Large intestine (tissue), 3 donors: ENCODE results near the gene GALNT1. TPM values are rescaled to one million over a fixed set of nuclear protein-coding genes. Genes with fewer than 3 reads are reported as not detected.

Experiments used
- DNase-seq, 2 donors: peaks; one replicate each; pipeline versions ENCODE4 v3.0.0 to v3.0.0-alpha.2; 2013
- H3K27ac ChIP-seq: one replicate; pipeline ENCODE4 v1.5.1; 2013; ENCODE audit warnings: low read length
- H3K27me3 ChIP-seq: 2 replicates; pipeline ENCODE4 v1.6.1; 2013; ENCODE audit warnings: low read length; ENCODE audit not compliant: control insufficient read depth, insufficient read depth
- H3K36me3 ChIP-seq: 2 replicates; pipeline ENCODE4 v1.6.1; 2013; ENCODE audit warnings: low read length; ENCODE audit not compliant: control insufficient read depth, insufficient read depth
- H3K4me1 ChIP-seq: one replicate; pipeline ENCODE4 v1.6.1; 2013; ENCODE audit warnings: low read length; ENCODE audit not compliant: control insufficient read depth, insufficient read depth
- H3K4me3 ChIP-seq: one replicate; pipeline ENCODE4 v1.5.1; 2013; ENCODE audit warnings: low read length
- H3K9me3 ChIP-seq: one replicate; pipeline ENCODE4 v1.6.1; 2013; ENCODE audit warnings: mild to moderate bottlenecking, low read depth, low read length, moderate library complexity; ENCODE audit not compliant: control insufficient read depth
- WGBS: methylation state at CpG from one replicate; pipeline ENCODE4 v1.1.5; 2013; ENCODE audit warnings: low lambda C conversion rate; ENCODE audit not compliant: insufficient coverage; 5-methylcytosine and 5-hydroxymethylcytosine counted together
- polyA plus RNA-seq: library from polyadenylated mRNA; unstranded; fragments of 120-200 nt; gene quantifications from one replicate; pipeline ENCODE4 v1.2.1, GENCODE V29; 2013

The GALNT1 gene
- polyA plus RNA-seq, 1 donor, result 124 TPM

DNA sequence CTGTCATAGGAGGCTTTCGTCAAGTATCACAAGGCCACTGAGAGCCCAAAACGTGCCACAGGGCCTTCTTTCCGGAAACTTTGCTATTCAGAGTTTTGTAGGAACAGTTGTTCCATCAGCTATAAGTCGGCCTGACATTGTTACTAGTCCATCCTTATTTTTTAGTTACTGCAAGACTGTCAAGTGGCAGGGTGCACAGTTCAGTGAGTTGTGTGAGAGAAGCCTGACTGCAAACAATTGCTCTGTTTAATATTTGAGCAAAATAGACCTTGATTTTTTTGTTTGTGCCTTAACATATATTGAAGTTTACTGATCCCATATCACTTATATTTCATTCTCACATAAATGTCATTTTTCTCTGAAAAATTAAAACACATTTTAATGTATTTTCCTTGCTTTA, 110.1 kb downstream of the GALNT1 start:
- Histone ChIP-seq H3K27ac (no peak overlapping the region), H3K9me3 (no peaks in the 10 kb centered on the region), H3K27me3 (no peaks in the 10 kb centered on the region), H3K36me3 (peaks cover 44% of the 10 kb centered on the region), H3K4me1 (no peaks in the 10 kb centered on the region), H3K4me3 (no peak overlapping the region)
- no CpG with 5 or more reads among the region's 4 CpGs for WGBS
- DNase-seq, result no peak

DNA sequence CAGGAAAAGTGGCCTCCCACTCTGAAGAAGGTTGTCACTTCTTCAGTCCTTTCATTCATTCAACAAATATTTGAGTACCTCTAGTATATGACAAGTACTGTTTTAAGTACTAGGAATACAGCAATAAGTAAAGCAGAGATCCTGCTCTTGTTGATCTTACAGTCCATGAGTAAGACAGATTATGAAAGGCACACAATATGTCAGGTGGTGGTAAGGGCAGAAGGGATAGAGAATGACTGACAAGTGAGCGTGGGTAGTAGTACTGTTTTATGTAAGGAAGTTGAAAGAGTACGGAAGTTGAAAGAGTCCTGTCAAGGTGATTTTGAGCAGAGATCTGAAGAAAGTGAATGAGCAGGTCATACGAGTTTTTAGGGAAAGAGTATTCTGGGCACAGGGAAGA, 111.3 kb downstream of the GALNT1 start:
- H3K4me3 ChIP-seq, result no peak overlapping the region
- H3K9me3 ChIP-seq, result no peaks in the 10 kb centered on the region
- H3K4me1 ChIP-seq, result no peaks in the 10 kb centered on the region
- peaks cover 41% of the 10 kb centered on the region for H3K36me3 ChIP-seq
- H3K27me3 ChIP-seq, result no peaks in the 10 kb centered on the region
- WGBS, result no CpG with 5 or more reads among the region's 3 CpGs
- DNase-seq, result no peak
- no peak overlapping the region for H3K27ac ChIP-seq

DNA sequence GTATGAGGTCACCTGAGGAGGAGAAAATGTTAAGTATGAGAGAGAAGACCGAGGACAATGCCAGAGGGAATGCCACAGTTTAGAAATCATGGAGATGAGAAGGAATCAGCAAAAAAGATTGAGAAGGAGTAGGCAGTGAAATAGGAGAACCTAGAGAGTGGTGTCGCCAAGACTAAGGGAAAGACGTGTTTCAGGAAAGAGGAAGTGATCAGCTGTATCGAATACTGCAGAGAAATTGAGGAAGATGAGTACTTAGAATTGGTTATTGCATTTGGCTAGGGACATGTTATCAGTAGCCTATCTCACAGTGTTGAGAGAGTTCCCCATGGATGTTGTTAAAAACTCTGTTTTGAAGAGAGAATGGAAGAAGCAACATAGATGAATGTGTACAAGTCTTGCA, 112.3 kb downstream of the GALNT1 start:
- Histone ChIP-seq H3K27me3 (no peaks in the 10 kb centered on the region), H3K27ac (no peak overlapping the region), H3K4me1 (no peaks in the 10 kb centered on the region), H3K36me3 (peaks cover 38% of the 10 kb centered on the region), H3K9me3 (no peaks in the 10 kb centered on the region), H3K4me3 (no peak overlapping the region)
- no peak for DNase-seq
- 90% methylated on average over 1 of the region's 4 CpGs for WGBS

DNA sequence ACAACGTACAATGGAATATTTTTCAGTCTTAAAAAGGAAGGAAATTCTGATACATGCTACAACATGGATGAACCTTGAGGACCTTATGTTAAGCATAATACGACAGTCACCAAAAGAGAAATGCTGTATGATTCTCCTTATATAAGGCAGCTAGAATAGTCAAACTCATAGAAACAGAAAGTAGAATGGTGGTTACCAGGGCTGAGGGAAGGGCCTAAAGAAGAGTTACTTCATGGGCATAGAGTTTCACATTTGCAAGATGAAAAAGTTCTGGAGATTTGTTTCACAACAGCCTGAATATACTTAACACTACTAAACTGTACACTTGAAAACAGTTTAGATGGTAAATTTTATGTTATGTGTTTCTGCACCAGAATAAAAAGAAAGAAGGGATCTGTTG, 113.3 kb downstream of the GALNT1 start:
- 100% methylated on average over 2 of the region's 2 CpGs for WGBS
- no peaks in the 10 kb centered on the region for H3K27me3 ChIP-seq

DNA sequence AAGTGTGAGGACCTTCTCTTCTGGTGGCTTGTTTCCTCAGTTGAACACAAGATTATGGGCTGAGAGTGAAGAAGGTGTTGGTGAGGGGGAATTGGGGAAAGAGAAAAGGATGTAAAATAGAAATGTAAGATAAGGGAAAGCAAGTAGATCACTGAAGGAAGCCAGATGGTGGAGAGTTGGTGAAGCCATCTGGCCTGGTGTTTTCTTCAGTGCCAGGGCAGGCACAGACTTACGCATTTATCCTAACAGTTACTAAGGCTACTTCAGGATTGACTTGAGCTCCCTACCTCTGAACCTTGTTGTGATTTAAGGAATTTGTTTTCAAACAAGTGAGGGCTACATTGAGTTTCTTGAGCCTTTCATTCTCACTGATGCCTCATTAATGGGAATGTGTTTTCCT, 113.8 kb downstream of the GALNT1 start:
- Histone ChIP-seq H3K4me3 (no peak overlapping the region), H3K27me3 (no peaks in the 10 kb centered on the region), H3K36me3 (peaks cover 42% of the 10 kb centered on the region), H3K27ac (no peak overlapping the region), H3K4me1 (no peaks in the 10 kb centered on the region), H3K9me3 (no peaks in the 10 kb centered on the region)
- DNase-seq, result no peak
- WGBS, result no CpG with 5 or more reads among the region's 1 CpG

More for the DNA sequence above, 113.3 kb downstream of the GALNT1 start:
- Histone ChIP-seq H3K36me3 (peaks cover 40% of the 10 kb centered on the region), H3K27ac (no peak overlapping the region), H3K4me1 (no peaks in the 10 kb centered on the region), H3K9me3 (no peaks in the 10 kb centered on the region), H3K4me3 (no peak overlapping the region)
- DNase-seq, result no peak

DNA sequence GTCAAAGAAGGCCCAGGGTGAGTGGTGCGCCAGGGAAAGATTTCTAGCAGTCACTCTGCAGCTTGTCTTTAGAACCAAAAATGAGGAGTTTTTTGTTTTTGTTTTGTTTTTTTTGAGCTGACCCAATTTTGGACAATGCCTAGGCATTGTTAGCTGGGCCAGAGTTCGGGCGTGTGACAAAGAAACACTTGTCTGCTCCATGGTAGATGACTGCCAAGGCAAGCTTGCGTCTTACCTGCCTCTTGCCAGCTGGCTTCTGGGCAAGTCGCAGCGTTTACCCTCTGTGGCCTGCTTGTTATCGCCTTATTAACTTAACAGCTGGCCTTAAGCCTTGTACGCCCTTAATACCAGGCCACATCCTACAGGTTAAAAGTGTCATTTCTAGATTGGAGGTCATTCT, 114.3 kb downstream of the GALNT1 start:
- no peak for DNase-seq

DNA sequence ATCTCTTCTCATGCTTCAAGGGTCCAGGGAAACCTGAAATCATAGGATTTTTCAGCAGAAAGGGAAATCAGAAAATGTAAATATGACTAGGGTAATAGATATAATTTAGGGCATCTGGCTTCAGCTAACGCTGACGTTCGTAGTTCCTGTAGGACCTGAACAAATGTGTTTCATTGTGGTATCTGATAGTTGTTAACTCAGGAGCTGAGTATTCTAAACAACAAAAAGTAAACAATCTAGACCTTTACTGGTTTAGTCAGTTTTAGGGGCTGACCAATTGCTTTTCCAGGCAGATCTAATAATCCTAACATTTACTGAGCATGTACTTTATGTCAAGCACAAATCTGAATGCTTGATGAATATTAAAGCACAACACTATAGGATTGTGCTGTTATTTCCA, 114.8 kb downstream of the GALNT1 start:
- Histone ChIP-seq H3K27me3 (no peaks in the 10 kb centered on the region), H3K27ac (no peak overlapping the region), H3K9me3 (no peaks in the 10 kb centered on the region), H3K4me1 (no peaks in the 10 kb centered on the region), H3K4me3 (no peak overlapping the region), H3K36me3 (peaks cover 39% of the 10 kb centered on the region)
- no peak for DNase-seq
- WGBS, result no CpG with 5 or more reads among the region's 3 CpGs

More for the DNA sequence above, 114.3 kb downstream of the GALNT1 start:
- H3K4me1 ChIP-seq, result no peaks in the 10 kb centered on the region
- H3K4me3 ChIP-seq, result no peak overlapping the region
- WGBS, result 100% methylated on average over 3 of the region's 8 CpGs
- H3K27me3 ChIP-seq, result no peaks in the 10 kb centered on the region
- H3K9me3 ChIP-seq, result no peaks in the 10 kb centered on the region
- peaks cover 42% of the 10 kb centered on the region for H3K36me3 ChIP-seq
- no peak overlapping the region for H3K27ac ChIP-seq

DNA sequence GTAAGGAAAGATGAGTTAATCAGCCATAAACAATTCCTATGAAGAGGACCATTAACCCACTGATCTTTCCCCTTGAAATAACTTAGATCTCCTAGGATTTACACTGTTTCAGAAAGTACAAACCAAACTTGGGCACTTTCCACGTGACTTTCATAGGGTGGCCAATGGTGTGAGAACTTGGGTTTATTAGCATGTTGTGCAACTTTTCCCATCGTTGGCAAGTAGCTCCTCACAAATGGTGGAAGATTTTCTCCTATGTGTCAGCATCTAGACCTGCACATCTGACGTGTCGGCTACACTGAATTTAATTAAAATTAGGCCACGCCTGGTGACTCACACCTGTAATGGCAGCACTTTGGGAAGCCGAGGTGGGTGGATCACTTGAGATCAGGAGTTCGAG, 116.3 kb downstream of the GALNT1 start:
- no peak for DNase-seq
- Histone ChIP-seq H3K4me1 (no peaks in the 10 kb centered on the region), H3K27ac (no peak overlapping the region), H3K36me3 (peaks cover 34% of the 10 kb centered on the region), H3K27me3 (no peaks in the 10 kb centered on the region), H3K4me3 (no peak overlapping the region), H3K9me3 (no peaks in the 10 kb centered on the region)
- WGBS, result no CpG with 5 or more reads among the region's 7 CpGs

DNA sequence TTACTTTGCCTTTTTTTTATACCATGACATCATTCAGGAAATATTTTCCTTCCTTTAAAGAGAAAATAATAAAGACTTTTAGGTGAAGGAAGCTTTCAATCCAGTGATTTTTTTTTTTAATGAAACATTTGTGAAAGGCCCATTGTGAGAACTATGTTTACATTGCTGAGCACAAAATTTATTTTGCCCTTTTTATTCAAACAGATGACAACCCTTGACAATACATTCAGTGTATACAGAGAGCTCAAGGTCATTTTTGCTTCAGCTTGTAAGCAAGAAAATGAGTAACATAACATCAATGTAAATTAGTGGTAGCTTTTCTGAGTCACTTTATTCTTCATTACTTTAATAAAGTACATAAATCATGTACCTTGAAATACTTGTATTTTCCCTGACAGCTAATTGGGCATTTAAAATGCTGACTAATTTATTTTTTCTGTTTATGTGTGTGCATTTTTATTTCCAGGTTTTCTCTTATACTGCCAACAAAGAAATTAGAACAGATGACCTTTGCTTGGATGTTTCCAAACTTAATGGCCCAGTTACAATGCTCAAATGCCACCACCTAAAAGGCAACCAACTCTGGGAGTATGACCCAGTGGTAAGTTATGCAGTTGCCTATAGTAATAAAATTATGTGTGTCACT, 121.6 kb downstream of the GALNT1 start:
- H3K9me3 ChIP-seq, result no peaks in the 10 kb centered on the region
- no peak overlapping the region for H3K4me3 ChIP-seq
- no peaks in the 10 kb centered on the region for H3K27me3 ChIP-seq
- H3K36me3 ChIP-seq, result peaks cover 27% of the 10 kb centered on the region
- no peak for DNase-seq
- H3K27ac ChIP-seq, result no peak overlapping the region
- H3K4me1 ChIP-seq, result no peaks in the 10 kb centered on the region

DNA sequence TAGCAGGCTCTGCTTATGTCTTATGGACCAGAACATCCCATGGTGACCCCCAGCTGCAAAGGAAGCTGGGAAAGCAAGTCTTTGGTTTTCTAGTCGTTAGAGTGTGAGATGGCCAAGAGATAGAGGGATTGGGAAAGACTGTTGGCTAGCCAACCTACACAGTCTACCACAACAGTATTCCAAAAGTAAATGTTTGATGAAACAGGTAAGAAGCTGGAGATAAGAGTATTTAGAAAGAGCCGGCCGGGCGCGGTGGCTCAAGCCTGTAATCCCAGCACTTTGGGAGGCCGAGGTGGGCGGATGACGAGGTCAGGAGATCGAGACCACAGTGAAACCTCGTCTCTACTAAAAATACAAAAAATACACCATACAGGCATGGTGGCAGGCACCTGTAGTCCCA, 124.4 kb downstream of the GALNT1 start:
- no peaks in the 10 kb centered on the region for H3K27me3 ChIP-seq
- H3K36me3 ChIP-seq, result peaks cover 23% of the 10 kb centered on the region
- WGBS, result no CpG with 5 or more reads among the region's 10 CpGs
- no peak for DNase-seq
- H3K9me3 ChIP-seq, result no peaks in the 10 kb centered on the region
- no peaks in the 10 kb centered on the region for H3K4me1 ChIP-seq
- no peak overlapping the region for H3K27ac ChIP-seq
- H3K4me3 ChIP-seq, result no peak overlapping the region

DNA sequence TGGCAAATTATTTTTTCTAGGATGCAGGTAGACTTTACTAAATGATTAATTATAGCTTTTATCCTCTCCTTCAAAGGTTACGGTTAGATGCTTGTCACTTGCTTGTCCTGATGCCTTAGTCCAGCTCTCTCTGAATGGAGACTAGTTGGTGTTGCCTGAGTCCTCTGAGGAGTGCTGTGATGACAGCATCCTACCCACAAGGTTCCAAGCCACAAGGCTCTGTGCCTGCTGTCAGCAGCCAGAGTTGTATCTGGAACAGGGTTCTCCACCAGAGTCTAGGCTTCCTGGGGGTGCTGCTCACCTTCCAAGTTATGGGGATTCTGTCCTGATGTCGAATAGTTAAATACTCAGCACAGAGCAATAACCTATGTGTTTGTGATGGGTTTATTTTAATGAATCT, 125.7 kb downstream of the GALNT1 start:
- no peaks in the 10 kb centered on the region for H3K4me1 ChIP-seq
- H3K27me3 ChIP-seq, result no peaks in the 10 kb centered on the region
- WGBS, result 80% methylated on average over 1 of the region's 2 CpGs
- H3K36me3 ChIP-seq, result peaks cover 23% of the 10 kb centered on the region
- no peaks in the 10 kb centered on the region for H3K9me3 ChIP-seq
- no peak overlapping the region for H3K27ac ChIP-seq
- DNase-seq, result no peak
- no peak overlapping the region for H3K4me3 ChIP-seq
